Kidney capillary endothelial cell (primary cell): Measurements from ENCODE around the gene B3GALT6.
"Not testable (repeated sequence)": the region's sequence is repeated elsewhere in the genome, so short reads cannot be mapped to it uniquely, and the experiment has no call there.

ENCODE experiments used
- DNase-seq: peaks from one replicate; pipeline ENCODE4 v3.0.0-alpha.2; 2018; ENCODE audit warnings: low spot score

Gene B3GALT6

DNA sequence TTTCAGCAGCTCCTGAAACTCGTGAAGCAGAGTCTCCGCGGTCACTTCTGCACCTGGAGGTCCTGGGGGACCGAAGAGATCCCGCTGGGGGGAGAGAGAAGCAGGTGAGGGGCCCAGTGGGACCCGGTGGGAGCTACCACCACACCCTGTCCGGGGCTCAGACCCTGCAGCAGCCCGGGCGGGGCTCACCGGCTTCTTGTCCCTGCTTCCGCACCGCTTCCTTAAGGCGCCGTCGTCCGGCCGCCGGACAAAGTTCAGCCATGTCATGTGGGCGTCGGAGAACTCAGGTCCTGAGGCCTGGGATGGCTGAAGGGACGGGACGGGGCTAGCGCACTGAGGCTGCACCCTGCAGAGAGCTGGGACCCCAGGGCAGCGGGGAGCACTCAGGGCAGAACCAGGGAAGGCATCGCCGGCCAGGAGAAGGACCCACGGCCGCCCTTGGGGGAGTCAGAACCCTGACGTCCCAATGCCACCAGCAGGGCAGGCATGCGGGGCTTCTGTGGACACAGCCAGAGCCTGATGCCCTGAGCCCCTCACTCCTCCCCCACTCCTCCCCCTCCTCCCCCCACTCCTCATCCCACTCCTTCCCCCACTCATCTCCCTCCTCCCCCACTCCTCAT lies 12.3 kb downstream of the B3GALT6 start:
- DNase-seq: peak; percentile 36

DNA sequence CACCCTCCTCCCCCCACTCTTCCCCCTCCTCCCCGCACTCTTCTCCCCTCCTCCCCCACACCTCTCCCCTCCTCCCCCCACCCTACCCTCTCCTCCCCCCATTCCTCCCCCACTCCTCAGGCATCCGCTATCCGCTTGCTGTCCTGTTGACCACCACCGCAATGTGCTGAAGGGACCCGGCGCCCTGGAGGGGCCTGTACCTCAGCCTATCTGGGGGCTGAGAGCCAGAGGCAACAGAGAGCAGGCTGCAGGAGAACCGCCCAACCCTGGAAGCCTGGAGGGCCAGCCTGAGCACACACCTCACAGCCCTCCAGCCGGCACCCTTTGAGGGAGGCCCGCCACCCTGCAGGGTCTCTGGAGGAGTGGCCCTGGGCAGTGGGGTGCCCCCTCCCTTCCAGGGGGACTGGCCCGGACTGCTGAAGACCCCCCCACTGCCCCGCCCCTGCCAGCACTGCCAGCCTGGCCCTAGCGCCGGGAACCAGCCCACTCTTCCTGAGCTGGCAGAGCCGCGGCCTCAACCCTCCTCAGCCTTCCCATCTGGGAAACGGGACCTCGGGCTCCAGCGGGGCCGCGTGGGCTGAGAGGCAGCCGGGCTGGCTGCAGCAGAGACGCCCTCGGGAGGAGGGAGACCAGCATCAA lies 13.3 kb downstream of the B3GALT6 start:
- no peak for DNase-seq

DNA sequence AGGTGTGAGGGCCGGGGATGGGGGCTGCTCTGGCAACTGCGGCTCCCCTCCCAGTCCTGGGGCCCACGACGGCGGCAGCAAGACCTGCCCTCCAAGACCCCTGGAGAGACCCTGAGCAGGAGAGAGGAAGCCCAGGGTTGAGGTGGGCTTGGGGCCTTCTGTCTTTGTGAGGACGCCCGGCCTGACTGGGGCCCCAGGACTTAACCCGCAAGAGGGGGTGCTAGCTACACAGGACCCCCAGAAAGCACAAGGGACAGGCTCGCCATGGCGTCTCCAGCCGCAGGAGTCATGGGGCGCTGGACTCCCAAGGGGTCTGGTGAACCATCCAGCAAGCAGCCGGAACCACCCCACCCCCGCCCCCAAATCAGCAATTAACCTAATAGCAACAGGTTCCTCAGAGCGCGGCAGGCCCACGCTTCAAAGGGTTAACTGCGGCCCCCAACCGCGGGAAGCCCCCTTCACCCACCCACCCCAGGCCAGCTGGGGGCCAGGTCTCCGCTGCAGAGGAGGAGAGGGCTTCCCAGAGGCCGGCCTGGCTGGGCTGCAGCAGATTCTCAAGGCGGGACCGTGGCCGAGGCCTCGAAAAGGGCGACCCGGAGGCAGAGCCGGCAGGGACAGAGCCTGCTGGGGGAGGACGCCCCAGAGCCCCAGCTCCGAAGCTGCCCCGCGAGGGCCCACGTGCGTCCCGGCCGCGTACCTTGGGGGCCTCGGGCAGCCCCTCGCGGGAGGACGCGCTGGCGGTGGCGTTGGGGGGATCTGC lies 14.0 kb downstream of the B3GALT6 start:
- no peak for DNase-seq

DNA sequence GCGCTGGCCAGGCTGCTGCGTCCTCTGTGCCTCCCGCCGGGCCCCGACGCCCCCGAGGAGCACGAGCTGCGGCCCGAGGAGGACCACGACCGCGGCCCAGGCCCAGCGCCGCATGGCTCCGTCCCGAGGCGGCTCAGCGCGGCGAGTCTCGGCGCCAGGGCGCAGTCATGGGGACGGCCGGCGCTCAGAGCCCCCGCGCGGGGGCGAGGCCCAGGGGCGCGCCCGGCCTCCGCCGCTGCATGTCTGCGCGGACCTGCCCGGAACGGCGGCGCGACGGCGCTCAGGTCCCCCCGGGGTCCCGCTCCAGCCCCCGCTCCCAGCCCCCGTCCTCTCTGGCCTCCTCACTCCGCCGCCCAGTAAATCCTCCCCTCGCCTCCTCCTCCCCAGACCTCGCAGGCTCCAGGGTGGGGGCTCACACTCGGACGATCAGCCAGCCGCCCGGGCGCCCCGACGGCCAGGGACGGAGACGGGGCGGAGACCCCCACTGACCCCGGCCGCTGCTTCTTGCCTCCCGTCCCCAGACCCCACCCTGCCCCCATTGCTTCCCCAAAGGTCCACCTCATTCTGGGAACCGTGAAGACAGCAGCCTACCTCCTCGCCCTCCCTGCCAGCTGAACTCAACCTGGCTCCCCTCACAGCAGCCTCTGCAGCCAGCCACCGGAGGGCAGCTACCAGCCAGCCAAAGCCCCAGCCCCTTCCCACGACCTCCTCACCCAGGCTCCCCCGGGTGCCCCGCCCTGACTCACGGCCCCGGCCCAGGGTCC lies 14.7 kb downstream of the B3GALT6 start, which contains the start of gene C1QTNF12:
Gene C1QTNF12 (minus strand): TSS at position 146 of the 764 bp plus-strand sequence. CDS start 32 bp downstream, at position 114.
- no peak for DNase-seq

DNA sequence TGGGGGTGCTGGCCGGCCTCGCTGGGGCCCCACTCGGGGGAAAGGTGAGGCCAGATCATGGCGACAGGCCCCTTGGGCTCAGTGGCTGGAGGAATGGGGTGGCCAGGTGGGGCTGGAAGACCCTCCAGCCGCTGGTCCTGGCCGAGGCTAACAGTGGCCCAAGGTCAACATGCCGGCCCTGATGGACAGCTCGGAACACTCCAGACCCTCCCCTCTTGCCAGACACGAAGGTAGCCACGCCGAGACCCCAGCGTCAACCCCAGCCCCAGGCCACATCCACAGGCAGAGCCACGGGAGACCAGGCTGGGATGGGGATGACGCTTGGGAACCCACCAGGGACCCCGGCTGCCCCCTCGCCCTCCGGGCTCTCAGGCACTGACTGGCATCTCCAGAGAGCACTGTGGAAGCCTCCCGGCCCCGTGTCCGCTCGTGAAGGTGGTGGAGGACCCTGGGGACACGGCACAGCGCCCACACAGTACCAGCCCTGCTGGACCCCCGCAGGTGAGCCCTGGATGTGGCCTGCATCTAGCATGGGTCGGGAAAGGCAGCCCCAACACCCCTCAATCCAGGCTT lies 15.4 kb downstream of the B3GALT6 start:
- no peak for DNase-seq

DNA sequence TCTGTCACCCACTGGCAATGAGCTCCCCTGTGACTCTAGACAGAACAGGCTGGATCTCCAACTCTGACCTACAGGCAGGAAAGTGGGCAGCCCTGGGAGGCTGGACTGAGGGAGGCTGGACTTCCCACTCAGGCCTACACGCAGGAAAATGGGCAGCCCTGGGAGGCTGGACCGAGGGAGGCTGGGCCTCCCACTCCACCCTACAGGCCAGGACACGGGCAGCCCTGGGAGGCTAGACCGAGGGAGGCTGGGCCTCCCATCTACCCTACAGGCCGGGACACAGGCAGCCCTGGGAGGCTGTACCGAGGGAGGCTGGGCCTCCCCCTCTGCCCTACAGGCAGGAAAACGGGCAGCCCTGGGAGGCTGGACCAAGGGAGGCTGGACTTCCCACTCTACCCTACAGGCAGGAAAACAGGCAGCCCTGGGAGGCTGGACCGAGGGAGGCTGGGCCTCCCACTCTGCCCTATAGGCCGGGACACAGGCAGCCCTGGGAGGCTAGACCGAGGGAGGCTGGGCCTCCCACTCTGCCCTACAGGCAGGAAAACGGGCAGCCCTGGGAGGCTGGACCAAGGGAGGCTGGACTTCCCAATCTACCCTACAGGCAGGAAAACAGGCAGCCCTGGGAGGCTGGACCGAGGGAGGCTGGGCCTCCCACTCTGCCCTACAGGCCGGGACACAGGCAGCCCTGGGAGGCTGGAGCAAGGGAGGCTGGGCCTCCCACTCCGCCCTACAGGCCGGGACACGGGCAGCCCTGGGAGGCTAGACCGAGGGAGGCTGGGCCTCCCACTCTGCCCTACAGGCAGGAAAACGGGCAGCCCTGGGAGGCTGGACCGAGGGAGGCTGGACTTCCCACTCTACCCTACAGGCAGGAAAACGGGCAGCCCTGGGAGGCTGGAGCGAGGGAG lies 16.2 kb downstream of the B3GALT6 start:
- not testable (repeated sequence) for DNase-seq

DNA sequence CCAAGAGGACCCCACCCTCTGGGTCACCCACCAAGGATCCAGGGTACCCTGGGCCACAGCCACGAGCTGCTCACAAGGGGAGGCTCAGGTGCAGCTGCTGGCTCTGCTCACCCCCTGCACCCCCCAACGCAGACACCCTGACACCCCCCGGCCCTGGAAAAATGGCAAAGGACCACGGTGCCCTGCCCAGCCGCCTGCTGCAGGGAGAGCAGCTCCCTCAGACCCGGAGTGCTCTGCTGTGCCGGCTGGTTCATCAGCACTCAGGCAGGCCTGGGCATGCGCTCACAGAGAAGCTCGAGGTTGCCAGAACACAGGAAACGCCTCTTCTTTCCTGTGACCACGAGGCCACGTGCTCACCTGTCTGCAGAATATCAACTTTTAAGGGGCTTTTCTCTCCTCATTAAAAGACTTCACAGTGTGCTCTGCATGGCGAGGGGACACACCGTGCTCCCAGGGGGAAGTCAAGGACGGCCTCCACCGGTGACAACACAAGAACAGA lies 18.8 kb downstream of the B3GALT6 start:
- DNase-seq: no peak

DNA sequence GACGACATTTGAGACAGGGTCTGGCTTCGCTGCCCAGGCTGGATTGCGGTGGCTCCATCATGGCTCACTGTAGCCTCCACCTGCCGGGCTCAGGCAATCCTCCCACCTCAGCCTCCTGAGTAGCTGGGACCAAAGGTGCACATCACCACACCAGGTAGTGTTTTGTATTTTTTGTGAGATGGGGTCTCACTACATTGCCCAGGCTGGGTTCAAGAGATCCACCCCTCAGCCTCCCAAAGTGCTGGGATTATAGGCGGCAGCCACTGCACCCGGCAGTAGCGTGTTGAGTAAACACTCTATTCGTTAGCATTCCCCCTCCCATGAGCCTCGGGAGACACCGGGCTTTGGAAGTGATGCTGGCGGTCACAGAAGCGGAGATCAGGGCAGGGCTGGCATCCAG lies 21.3 kb downstream of the B3GALT6 start:
- no peak for DNase-seq

DNA sequence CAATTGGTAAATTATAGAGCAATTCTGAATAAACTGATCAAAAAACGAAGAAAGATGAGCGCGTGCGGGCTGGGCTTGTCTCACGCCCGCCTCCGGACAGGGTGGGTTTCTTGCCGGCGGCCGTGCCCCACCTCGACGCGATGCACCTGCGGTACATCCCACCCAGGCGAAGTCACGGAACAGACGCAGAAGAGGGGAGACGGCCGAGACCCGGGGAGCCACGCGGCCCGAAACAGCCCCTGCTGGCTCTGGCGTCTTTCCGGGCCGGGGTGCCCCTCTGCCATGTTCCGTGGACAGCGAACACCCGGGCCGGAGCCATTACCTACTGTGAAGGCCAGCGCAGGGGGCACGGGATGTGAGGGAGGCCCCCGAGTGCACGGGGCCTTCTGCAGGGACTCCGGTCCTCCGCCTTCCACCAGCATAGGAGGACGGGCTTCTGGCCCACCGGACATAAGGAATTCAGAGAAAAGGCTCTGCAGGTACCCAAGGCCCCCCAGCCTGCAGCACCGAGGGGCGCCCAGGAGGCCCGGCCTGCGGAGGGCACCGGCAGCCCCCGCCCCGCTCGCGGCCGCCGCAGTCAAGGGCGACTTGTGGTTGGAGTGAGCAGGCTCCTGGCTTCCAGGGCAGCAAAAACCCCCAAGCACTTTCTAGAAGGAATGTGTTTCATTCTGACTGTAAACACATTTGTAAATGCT lies 22.1 kb downstream of the B3GALT6 start:
- DNase-seq: no peak

DNA sequence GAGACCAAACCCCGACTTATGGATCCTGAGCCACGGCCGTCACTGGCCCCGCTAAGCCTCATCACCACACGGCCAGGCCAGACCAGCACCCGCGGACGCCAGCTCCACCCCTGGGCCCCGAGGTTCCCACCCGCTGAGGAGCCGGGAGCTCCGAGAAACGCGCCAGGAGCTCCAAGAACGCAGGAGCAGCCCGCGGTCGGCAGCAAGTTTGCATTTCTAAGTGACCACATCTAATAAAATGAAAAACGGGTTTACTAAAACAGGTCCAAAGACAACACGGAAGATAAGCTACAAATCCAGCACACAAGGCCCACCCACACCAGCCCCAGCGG lies 22.6 kb downstream of the B3GALT6 start:
- DNase-seq: no peak

DNA sequence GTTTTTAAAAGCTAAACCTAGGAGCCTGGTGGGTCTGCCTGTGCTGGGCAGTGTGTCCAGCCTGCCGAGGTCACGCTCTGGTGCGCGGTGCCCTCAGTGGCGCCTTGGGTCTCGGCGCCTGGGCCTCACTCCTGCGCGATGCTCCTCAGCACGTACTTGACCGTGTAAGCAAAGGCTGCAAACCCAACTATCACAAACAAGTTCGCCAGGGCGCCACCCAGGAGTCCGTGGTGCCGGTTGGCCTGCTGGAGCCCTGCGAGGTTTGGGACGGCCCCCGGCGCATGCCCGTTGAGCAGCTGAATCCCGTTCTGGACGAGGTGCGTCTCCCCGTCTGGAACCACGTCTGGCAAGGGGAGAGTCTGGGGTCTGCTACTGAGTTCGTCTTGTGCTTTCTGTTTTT lies 23.0 kb downstream of the B3GALT6 start:
- no peak for DNase-seq

DNA sequence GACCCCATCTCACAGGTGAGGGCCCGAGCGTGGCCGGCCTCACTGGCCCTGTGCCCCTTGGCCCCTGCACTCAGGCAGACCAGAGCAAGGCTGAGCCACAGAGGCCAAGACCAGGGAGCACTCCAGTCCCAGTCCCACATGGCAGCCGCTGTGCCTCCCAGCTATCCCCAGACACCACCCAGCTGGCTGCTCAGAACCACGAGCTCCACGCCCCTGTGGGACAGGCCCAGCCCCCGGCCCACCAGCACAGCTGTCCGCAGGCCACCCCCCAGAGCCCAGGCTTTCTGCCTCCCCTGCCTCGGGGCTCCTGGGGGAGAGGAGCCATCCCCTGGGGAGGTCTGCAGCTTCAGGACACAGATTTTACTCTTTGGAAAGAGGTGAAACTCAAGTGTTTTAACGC lies 23.6 kb downstream of the B3GALT6 start:
- DNase-seq: no peak

DNA sequence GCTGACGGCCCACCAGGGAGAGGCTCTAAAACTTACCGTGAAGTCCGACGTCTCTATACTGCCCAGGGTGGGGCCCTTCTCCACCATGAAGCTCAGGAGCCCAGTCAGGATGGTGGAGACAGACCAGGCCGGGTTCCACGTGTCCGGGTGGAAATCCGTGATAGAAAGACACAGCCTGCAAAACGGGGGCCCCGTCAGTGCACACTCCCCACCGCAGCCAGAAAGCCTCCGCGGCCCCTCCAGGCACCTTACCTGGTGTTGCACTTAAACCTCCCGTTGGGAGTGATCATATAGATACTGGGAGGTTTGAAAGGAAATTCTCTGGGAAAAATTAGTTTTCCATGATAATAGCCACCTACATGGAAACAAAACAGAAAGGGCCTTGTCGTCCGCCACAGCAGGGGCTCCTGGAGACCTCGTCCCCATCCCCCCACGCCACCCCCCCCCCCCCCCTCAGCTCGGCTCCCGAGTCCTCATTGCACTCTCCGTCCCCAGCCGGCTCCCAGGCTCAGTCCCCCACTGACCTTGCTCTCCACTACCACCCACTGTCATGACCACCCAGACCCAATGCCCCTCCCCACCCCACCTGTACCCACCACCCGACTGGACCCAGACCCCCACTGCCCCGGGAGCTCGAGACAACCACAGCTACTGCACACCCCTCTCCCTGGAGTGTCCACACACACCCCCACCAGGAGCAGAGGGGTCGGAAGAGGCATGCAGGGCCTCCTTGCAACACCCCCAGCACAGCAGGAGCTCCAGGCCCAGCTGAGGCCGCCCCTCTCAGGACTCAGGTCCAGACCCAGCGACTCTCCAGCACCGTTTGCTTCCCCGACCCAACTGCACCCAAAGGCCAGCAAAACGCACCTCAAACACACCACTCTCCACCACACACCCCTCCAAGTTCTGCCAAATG lies 25.2 kb downstream of the B3GALT6 start:
- no peak for DNase-seq

DNA sequence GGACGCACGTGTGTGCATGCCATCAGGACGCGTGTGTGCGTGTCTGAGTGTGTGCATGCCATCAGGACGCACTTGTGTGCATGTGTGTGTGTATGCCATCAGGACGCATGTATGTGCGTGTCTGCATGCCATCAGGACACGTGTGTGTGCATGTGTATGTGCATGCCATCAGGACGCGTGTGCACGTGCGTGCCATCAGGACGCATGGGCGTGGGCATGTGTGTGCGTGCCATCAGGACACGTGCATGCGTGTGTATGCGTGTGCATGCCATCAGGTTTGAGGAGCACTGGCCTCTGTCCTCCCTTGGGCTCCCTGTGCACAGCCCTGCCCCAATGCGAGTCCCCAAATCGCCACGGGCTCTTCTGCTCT lies 27.1 kb downstream of the B3GALT6 start:
- no peak for DNase-seq

DNA sequence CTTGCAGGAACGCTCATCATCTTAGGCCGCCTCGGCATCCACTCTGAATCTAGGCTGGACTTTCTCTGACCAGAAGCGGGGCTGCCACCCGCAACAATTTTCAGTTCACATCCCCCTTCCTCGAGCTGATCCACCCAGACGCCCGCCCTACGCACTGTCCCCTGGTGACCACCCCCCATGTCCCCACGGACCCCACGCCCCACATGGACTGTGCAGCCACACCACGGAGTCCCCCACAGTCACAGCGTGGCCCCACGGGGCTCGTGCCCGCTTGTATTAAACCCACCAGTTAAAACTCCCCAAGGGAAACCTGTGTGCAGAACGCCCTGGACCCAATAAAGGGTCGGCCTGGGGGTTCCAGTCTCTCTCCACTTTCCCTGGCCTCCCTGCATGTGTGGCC lies 27.5 kb downstream of the B3GALT6 start:
- no peak for DNase-seq

DNA sequence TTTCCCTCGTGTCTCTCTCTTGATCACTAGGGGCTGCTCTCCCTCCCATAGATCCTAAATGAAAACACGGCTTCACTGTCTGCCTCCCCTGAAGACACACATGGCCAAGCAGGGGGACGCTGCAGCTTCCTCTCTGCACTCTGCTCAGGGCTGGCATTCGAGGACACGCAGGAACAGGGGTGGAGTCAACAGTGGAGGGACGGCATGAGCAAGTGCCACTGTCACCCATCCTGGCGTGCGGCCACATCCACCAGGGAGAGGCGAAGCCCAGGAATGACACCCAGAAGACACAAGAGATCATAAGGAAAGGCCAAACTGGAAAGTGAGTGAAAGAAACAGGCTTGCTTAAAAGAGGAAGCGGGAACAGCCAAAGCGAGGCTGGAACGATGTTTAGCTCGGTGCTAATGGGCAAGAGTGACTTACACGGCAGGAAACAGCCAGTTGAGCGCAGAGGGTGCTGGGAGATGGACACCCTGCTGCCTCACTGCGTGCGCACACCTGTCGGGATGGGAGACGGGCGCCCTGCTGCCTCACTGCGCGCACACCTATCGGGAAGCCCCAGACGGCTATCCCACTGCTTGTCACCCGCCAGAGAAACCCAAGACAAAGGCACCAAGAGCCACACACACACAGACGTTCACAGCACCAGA lies 28.0 kb downstream of the B3GALT6 start:
- DNase-seq: no peak

DNA sequence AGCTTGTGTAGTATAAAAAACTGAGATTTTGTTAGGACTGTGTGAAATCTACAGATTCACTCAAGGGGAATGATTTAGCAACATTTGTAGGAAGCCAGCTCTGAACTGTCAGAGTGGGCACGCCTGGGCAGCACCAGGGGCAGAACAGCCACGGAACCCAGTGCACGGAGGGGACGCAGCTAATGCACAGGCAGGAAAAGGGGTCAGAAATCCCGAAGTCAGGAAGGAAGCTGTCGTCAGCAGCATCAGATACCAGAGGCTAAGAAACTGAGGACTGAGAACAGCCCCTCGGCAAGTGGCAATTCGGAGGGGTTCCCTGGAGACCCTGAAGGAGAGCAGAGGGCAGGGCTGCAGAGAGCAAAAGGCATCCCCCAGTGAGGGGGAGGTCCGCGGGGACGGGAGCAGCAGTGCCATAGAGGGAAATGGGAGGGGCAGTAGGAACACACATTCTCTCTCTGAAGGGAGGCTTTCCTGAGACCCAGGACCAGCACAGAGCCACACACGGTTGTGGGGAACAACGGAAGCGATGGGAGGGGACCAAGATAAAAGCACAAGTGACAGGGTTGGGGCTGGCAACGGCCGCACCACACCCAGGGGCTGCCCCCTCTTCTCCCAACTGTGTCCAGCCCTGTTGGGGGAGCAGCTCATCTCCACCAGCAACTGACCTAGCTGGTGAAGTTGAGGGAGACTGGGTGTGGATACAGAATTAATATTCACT lies 29.0 kb downstream of the B3GALT6 start:
- peak; percentile 48 for DNase-seq

DNA sequence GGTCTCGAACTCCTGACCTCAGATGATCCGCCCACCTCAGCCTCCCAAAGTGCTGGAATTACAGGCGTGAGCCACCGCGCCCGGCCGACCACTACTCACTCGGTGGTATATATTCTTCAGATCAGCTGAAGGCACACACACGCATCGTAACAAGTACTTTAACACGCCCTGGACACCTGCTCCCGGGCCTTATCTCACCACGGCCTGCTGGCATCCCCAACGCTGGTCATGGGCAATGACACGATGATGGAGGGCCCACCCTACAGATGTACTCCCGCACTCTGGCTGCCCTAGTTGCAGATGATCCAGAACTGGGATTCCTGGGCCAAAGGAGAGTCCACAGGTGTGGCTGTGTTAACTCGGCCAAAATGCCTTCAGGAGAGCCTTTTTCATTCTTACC lies 30.0 kb downstream of the B3GALT6 start:
- DNase-seq: no peak
